GM19239 (cell line): ENCODE measurements around the gene PIK3CA.
"Not testable (repeated sequence)": the region's sequence is repeated elsewhere in the genome, so short reads cannot be mapped to it uniquely, and the experiment has no call there.

Source experiments
- DNase-seq: peaks from one replicate; pipeline ENCODE4 v3.0.0; 2011; ENCODE audit warnings: low spot score; ENCODE audit not compliant: insufficient read length
- FAIRE-seq: peaks from 2 replicates; lab custom pipeline; 2011; peaks lifted over from hg19 to GRCh38; lab: Jason Lieb, UNC

The PIK3CA gene

GRCh38 chr3:179257742-179258141 is 109.6 kb downstream of the PIK3CA start:
- not testable (repeated sequence) for FAIRE-seq, DNase-seq

GRCh38 chr3:179258820-179259219 is 110.7 kb downstream of the PIK3CA start:
- no peak for DNase-seq
- FAIRE-seq: no peak

- FAIRE-seq, DNase-seq: not testable (repeated sequence)
These were observed 112.0 kb downstream of the PIK3CA start for GRCh38 chr3:179259959-179260756.

GRCh38 chr3:179260949-179261765 is 113.0 kb downstream of the PIK3CA start:
- DNase-seq (peak; percentile 82), FAIRE-seq (peak; percentile 51)

- FAIRE-seq: no peak
- DNase-seq: no peak
These were observed 115.0 kb downstream of the PIK3CA start for GRCh38 chr3:179263134-179263533.

GRCh38 chr3:179264449-179264848 is 116.3 kb downstream of the PIK3CA start:
- no peak for DNase-seq
- no peak for FAIRE-seq

- DNase-seq (no peak), FAIRE-seq (no peak)
These were observed 116.9 kb downstream of the PIK3CA start for GRCh38 chr3:179265092-179265491.

- DNase-seq: no peak
- FAIRE-seq: peak; percentile 39
These were observed 117.7 kb downstream of the PIK3CA start for GRCh38 chr3:179265875-179266274.

- FAIRE-seq: no peak
These were observed 118.6 kb downstream of the PIK3CA start for GRCh38 chr3:179266701-179267211.

GRCh38 chr3:179268400-179269051 is 120.4 kb downstream of the PIK3CA start:
- DNase-seq (no peak), FAIRE-seq (no peak)

More at GRCh38 chr3:179266701-179267211, 118.6 kb downstream of the PIK3CA start:
- DNase-seq: no peak

- no peak for DNase-seq
- peak; percentile 21 for FAIRE-seq
These were observed 121.1 kb downstream of the PIK3CA start for GRCh38 chr3:179269152-179269707.

- DNase-seq (no peak), FAIRE-seq (no peak)
These were observed 124.2 kb downstream of the PIK3CA start for GRCh38 chr3:179272385-179272784.

GRCh38 chr3:179274434-179274833 is 126.3 kb downstream of the PIK3CA start:
- not testable (repeated sequence) for DNase-seq, FAIRE-seq

- DNase-seq (no peak), FAIRE-seq (no peak)
These were observed 127.8 kb downstream of the PIK3CA start for GRCh38 chr3:179276001-179276400.

GRCh38 chr3:179276743-179277142 is 128.6 kb downstream of the PIK3CA start:
- FAIRE-seq: no peak

GRCh38 chr3:179278151-179278550 is 130.0 kb downstream of the PIK3CA start:
- FAIRE-seq (no peak), DNase-seq (no peak)

More at GRCh38 chr3:179276743-179277142, 128.6 kb downstream of the PIK3CA start:
- no peak for DNase-seq

GRCh38 chr3:179278932-179279693 is 131.0 kb downstream of the PIK3CA start:
- FAIRE-seq (no peak), DNase-seq (no peak)

- DNase-seq (no peak), FAIRE-seq (no peak)
These were observed 131.7 kb downstream of the PIK3CA start for GRCh38 chr3:179279837-179280236.

GRCh38 chr3:179281825-179282224 is 133.7 kb downstream of the PIK3CA start:
- DNase-seq (no peak), FAIRE-seq (no peak)
